Ascending aorta (tissue), 2 donors: ENCODE data around the gene SCAMP5. TPM values are rescaled to one million over a fixed set of nuclear protein-coding genes. Genes with fewer than 3 reads are reported as not detected.

Source experiments
- DNase-seq, 2 donors: peaks; one replicate each; pipeline ENCODE4 v3.0.0-alpha.2; 2019; ENCODE audit warnings: low spot score in 2 of 2
- H3K27ac ChIP-seq, 2 donors: fragments of 200-600 bp; sonication (generic); one replicate each; pipeline ENCODE4 v1.5.1; 2016 to 2017; ENCODE audit warnings: mild to moderate bottlenecking in 1 of 2
- H3K27me3 ChIP-seq: fragments of 200-600 bp; sonication (generic); one replicate; pipeline ENCODE4 v1.5.1; 2017
- H3K36me3 ChIP-seq, 2 donors: fragments of 200-600 bp; sonication (generic); one replicate each; pipeline ENCODE4 v1.5.1; 2016
- H3K4me1 ChIP-seq, 2 donors: fragments of 200-600 bp; sonication (generic); one replicate each; pipeline ENCODE4 v1.5.1; 2016 to 2017; ENCODE audit warnings: mild to moderate bottlenecking in 1 of 2
- H3K4me3 ChIP-seq, 2 donors: fragments of 200-600 bp; sonication (generic); one replicate each; pipeline ENCODE4 v1.5.1; 2016 to 2017; ENCODE audit warnings: mild to moderate bottlenecking in 1 of 2
- H3K9me3 ChIP-seq, 2 donors: fragments of 200-600 bp; sonication (generic); one replicate each; pipeline ENCODE4 v1.5.1; 2016
- intact Hi-C: fragments of 100-400 bp; cut with DNase I; formaldehyde crosslinking; loops from one replicate; pipeline ENCODE4 v1.15.1; 2023
- total RNA-seq: library from RNA; depleted of rRNA; stranded (reverse); fragments of >200 nt; gene quantifications from one replicate; pipeline ENCODE4 v1.1.0, GENCODE V29; 2016
- TF ChIP-seq, protein P1 (sequence below), 3 experiments: fragments of 200-600 bp in 2 of 3; fragments of 450-650 bp in 1 of 3; sonication (generic) in 2 of 3; IDR thresholded peaks; one replicate each; pipeline ENCODE4 v1.5.1; 2016 to 2019; ENCODE audit warnings: antibody characterized with exemption in 3 of 3, mild to moderate bottlenecking in 1 of 3, moderate library complexity in 1 of 3

SCAMP5 gene
- total RNA-seq, 1 donor from 2014 or later = 0.43 TPM

DNA sequence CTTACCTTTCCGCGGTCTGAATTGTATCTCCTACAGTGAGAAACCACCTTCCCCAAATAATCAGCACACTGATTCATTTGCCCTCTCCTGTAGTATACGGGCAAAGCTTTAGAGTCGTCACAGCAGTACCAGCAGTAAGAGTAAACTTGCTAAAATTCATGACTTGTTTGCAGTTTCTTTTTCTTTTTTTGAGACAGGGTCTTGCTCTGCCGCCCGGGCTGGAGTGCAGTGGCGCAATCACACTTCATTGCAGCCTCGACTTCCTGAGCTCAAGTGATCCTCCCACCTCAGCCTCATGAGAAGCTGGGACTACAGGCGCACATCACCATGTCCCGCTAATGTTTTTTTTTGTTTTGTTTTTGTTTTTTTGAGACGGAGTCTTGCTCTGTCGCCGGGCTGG is 11.9 kb downstream of the SCAMP5 start:
- DNase-seq = no peak
- H3K9me3 ChIP-seq = no peaks in the 10 kb centered on the region
- TF ChIP-seq, protein P1, sequence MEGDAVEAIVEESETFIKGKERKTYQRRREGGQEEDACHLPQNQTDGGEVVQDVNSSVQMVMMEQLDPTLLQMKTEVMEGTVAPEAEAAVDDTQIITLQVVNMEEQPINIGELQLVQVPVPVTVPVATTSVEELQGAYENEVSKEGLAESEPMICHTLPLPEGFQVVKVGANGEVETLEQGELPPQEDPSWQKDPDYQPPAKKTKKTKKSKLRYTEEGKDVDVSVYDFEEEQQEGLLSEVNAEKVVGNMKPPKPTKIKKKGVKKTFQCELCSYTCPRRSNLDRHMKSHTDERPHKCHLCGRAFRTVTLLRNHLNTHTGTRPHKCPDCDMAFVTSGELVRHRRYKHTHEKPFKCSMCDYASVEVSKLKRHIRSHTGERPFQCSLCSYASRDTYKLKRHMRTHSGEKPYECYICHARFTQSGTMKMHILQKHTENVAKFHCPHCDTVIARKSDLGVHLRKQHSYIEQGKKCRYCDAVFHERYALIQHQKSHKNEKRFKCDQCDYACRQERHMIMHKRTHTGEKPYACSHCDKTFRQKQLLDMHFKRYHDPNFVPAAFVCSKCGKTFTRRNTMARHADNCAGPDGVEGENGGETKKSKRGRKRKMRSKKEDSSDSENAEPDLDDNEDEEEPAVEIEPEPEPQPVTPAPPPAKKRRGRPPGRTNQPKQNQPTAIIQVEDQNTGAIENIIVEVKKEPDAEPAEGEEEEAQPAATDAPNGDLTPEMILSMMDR (IDR thresholded peaks at IDR 0.05) = no peak
- no peak overlapping the region for H3K27ac ChIP-seq
- H3K36me3 ChIP-seq = no peaks in the 10 kb centered on the region
- no peaks in the 10 kb centered on the region for H3K4me1 ChIP-seq
- intact Hi-C loops = no loop called here
- H3K4me3 ChIP-seq = no peak overlapping the region
- H3K27me3 ChIP-seq = no peaks in the 10 kb centered on the region

DNA sequence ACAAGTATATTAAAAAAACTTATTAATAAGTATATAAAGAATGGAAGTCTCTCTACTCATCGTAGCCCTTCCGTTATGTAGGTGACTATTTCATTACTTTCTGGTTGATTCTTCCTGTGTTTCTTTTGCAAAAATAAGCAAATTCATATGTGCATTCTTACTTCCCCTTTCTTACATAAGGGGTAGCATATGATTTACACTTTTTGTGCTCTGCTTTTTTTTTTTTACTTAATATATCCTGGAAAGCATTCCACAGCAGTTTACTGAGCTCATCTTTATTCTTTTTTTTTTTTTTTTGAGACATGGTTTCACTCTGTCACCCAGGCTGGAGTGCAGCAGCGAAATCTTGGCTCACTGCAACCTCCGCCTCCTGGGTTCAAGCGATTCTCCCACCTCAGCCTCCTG is 12.9 kb downstream of the SCAMP5 start:
- intact Hi-C loops = no loop called here
- Histone ChIP-seq H3K27me3 (no peaks in the 10 kb centered on the region), H3K36me3 (no peaks in the 10 kb centered on the region), H3K27ac (no peak overlapping the region), H3K4me3 (no peak overlapping the region), H3K4me1 (no peaks in the 10 kb centered on the region), H3K9me3 (no peaks in the 10 kb centered on the region)
- DNase-seq = no peak
- TF ChIP-seq, protein P1 (IDR thresholded peaks at IDR 0.05) = no peak

GRCh38 chr15:75008629-75009326 is 13.4 kb downstream of the SCAMP5 start:
- DNase-seq = no peak
- no peak overlapping the region for H3K27ac ChIP-seq
- TF ChIP-seq, protein P1 (IDR thresholded peaks at IDR 0.05) = no peak
- H3K27me3 ChIP-seq = no peaks in the 10 kb centered on the region
- H3K9me3 ChIP-seq = no peaks in the 10 kb centered on the region
- H3K36me3 ChIP-seq = no peaks in the 10 kb centered on the region
- intact Hi-C loops = no loop called here
- H3K4me3 ChIP-seq = no peak overlapping the region
- no peaks in the 10 kb centered on the region for H3K4me1 ChIP-seq

GRCh38 chr15:75016431-75016830 is 21.1 kb downstream of the SCAMP5 start:
- DNase-seq = no peak
- TF ChIP-seq, protein P1 (IDR thresholded peaks at IDR 0.05) = no peak
- Histone ChIP-seq H3K9me3 (no peaks in the 10 kb centered on the region), H3K4me1 (no peaks in the 10 kb centered on the region), H3K4me3 (no peak overlapping the region), H3K27ac (no peak overlapping the region), H3K36me3 (no peaks in the 10 kb centered on the region), H3K27me3 (no peaks in the 10 kb centered on the region)
- intact Hi-C loops = no loop called here

GRCh38 chr15:75019916-75020315 is 24.6 kb downstream of the SCAMP5 start:
- intact Hi-C loops = loop anchor here (10.0 kb wide), 3 partner anchors 315 to 435 kb away; partner anchors contain the start of genes COMMD4, MAN2C1 and SIN3A
- Histone ChIP-seq H3K4me1 (peaks cover 4 to 10% of the 10 kb centered on the region in 2 donors), H3K4me3 (no peak overlapping the region), H3K36me3 (no peaks in the 10 kb centered on the region), H3K27ac (no peak overlapping the region), H3K27me3 (no peaks in the 10 kb centered on the region), H3K9me3 (no peaks in the 10 kb centered on the region)
- TF ChIP-seq, protein P1 (IDR thresholded peaks at IDR 0.05) = no peak
- no peak for DNase-seq
